ENCODE data around the gene ORM1.
"Not testable (repeated sequence)": the region's sequence is repeated elsewhere in the genome, so short reads cannot be mapped to it uniquely, and the experiment has no call there.

GRCh38 chr9:114324965-114325364 is 2.1 kb downstream of the ORM1 start:
- not testable (repeated sequence) for TF ChIP-seq POLR2AphosphoS5, POLR2A (IDR thresholded peaks at IDR 0.05)
